Neural progenitor cell (in vitro differentiated cells): ENCODE measurements around the gene PPFIBP1. TPM values are rescaled to one million over a fixed set of nuclear protein-coding genes. Genes with fewer than 3 reads are reported as not detected.
A peak's percentile ranks its signal among the peaks of the same experiment; 100 is the strongest.

Experiments used
- DNase-seq: peaks from one replicate; pipeline ENCODE4 v3.0.0-alpha.2; 2016; ENCODE audit warnings: low spot score
- H2AFZ ChIP-seq: fragments of 200-600 bp; sonication (generic); replicated peaks from 2 replicates; pipeline ENCODE4 v1.6.1; 2016; ENCODE audit warnings: antibody characterized with exemption
- H3F3A ChIP-seq: fragments of 200-600 bp; sonication (generic); 2 replicates; pipeline ENCODE4 v1.6.1; 2016; ENCODE audit warnings: antibody characterized with exemption, low read depth
- H3K27ac ChIP-seq: fragments of 200-600 bp; sonication (generic); 2 replicates; pipeline ENCODE4 v1.5.1; 2016; ENCODE audit warnings: mild to moderate bottlenecking
- H3K27me3 ChIP-seq: fragments of 200-600 bp; sonication (generic); 2 replicates; pipeline ENCODE4 v1.6.1; 2016; ENCODE audit warnings: mild to moderate bottlenecking, moderate library complexity
- H3K36me3 ChIP-seq: fragments of 200-600 bp; sonication (generic); 2 replicates; pipeline ENCODE4 v1.5.1; 2016
- H3K4me1 ChIP-seq: fragments of 200-600 bp; sonication (generic); 2 replicates; pipeline ENCODE4 v1.6.1; 2016; ENCODE audit warnings: mixed run types
- H3K4me2 ChIP-seq: fragments of 200-600 bp; sonication (generic); 2 replicates; pipeline ENCODE4 v1.6.1; 2016
- H3K4me3 ChIP-seq: fragments of 200-600 bp; sonication (generic); 2 replicates; pipeline ENCODE4 v1.5.1; 2016
- H3K79me2 ChIP-seq: fragments of 200-600 bp; sonication (generic); 2 replicates; pipeline ENCODE4 v1.6.1; 2016; ENCODE audit warnings: low read depth
- H3K9ac ChIP-seq: fragments of 200-600 bp; sonication (generic); 2 replicates; pipeline ENCODE4 v1.6.1; 2016
- H3K9me3 ChIP-seq: fragments of 200-600 bp; sonication (generic); 2 replicates; pipeline ENCODE4 v1.5.1; 2016; ENCODE audit warnings: low read depth
- H4K20me1 ChIP-seq: fragments of 200-600 bp; sonication (generic); 2 replicates; pipeline ENCODE4 v1.6.1; 2016; ENCODE audit warnings: low read depth
- H3K27ac Mint-ChIP-seq: 3 replicates; pipeline ENCODE4 v1.8.0; 2021; ENCODE audit warnings: mixed read lengths
- H3K27me3 Mint-ChIP-seq: 2 replicates; pipeline ENCODE4 v1.8.0; 2022; ENCODE audit warnings: low read depth, mild to moderate bottlenecking, inconsistent platforms, moderate library complexity, mixed read lengths; ENCODE audit not compliant: insufficient read depth
- H3K36me3 Mint-ChIP-seq: 3 replicates; pipeline ENCODE4 v1.8.0; 2021; ENCODE audit warnings: mixed read lengths
- H3K4me1 Mint-ChIP-seq: 3 replicates; pipeline ENCODE4 v1.8.0; 2021; ENCODE audit warnings: mixed read lengths
- H3K4me3 Mint-ChIP-seq: 3 replicates; pipeline ENCODE4 v1.8.0; 2021; ENCODE audit warnings: mild to moderate bottlenecking, moderate library complexity, mixed read lengths
- H3K9me3 Mint-ChIP-seq: 3 replicates; pipeline ENCODE4 v1.8.0; 2020; ENCODE audit warnings: mixed read lengths
- EZH2 ChIP-seq: fragments of 200-600 bp; sonication (generic); IDR thresholded peaks from 2 replicates; pipeline ENCODE4 v1.6.1; 2017; ENCODE audit warnings: antibody characterized with exemption, mild to moderate bottlenecking, moderate library complexity
- EZH2phosphoT487 ChIP-seq: fragments of 200-600 bp; sonication (generic); IDR thresholded peaks from 2 replicates; pipeline ENCODE4 v1.6.1; 2017; ENCODE audit warnings: antibody characterized with exemption
- total RNA-seq: library from RNA; depleted of rRNA; stranded (reverse); fragments of >200 nt; gene quantifications from 2 replicates; pipeline ENCODE4 v1.2.3, GENCODE V29; 2015; ENCODE audit warnings: low replicate concordance
- TF ChIP-seq, protein P1 (sequence below): fragments of 200-600 bp; sonication (generic); IDR thresholded peaks from 2 replicates; pipeline ENCODE4 v1.5.1; 2017; ENCODE audit warnings: antibody characterized with exemption, mild to moderate bottlenecking

PPFIBP1 gene
- total RNA-seq, 1 donor from 2014 or later, result 61.7 TPM

GRCh38 chr12:27705263-27705662, 181.3 kb downstream of the PPFIBP1 start:
- H3K27me3 Mint-ChIP-seq, result no peaks in the 10 kb centered on the region
- Histone ChIP-seq H2AFZ (no peak overlapping the region), H3K27me3 (no peaks in the 10 kb centered on the region), H3K36me3 (no peaks in the 10 kb centered on the region), H3K79me2 (no peaks in the 10 kb centered on the region), H3K27ac (no peak overlapping the region), H3K4me2 (no peak overlapping the region), H3K9ac (no peak overlapping the region), H3K9me3 (no peaks in the 10 kb centered on the region), H4K20me1 (no peaks in the 10 kb centered on the region), H3F3A (no peaks in the 10 kb centered on the region), H3K4me3 (no peak overlapping the region), H3K4me1 (no peaks in the 10 kb centered on the region)
- no peak overlapping the region for H3K27ac Mint-ChIP-seq
- no peaks in the 10 kb centered on the region for H3K9me3 Mint-ChIP-seq
- peaks cover 3% of the 10 kb centered on the region for H3K4me1 Mint-ChIP-seq
- no peak overlapping the region for H3K4me3 Mint-ChIP-seq
- no peak for TF ChIP-seq EZH2
- TF ChIP-seq, protein P1, sequence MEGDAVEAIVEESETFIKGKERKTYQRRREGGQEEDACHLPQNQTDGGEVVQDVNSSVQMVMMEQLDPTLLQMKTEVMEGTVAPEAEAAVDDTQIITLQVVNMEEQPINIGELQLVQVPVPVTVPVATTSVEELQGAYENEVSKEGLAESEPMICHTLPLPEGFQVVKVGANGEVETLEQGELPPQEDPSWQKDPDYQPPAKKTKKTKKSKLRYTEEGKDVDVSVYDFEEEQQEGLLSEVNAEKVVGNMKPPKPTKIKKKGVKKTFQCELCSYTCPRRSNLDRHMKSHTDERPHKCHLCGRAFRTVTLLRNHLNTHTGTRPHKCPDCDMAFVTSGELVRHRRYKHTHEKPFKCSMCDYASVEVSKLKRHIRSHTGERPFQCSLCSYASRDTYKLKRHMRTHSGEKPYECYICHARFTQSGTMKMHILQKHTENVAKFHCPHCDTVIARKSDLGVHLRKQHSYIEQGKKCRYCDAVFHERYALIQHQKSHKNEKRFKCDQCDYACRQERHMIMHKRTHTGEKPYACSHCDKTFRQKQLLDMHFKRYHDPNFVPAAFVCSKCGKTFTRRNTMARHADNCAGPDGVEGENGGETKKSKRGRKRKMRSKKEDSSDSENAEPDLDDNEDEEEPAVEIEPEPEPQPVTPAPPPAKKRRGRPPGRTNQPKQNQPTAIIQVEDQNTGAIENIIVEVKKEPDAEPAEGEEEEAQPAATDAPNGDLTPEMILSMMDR, result peak; percentile 42
- no peaks in the 10 kb centered on the region for H3K36me3 Mint-ChIP-seq
- DNase-seq, result peak; percentile 52

- Histone ChIP-seq H3K4me1 (peaks cover 4% of the 10 kb centered on the region), H3K4me2 (no peak overlapping the region), H3K9ac (no peak overlapping the region), H3K27me3 (no peaks in the 10 kb centered on the region), H3K36me3 (no peaks in the 10 kb centered on the region), H2AFZ (no peak overlapping the region), H3K79me2 (peaks cover 15% of the 10 kb centered on the region), H3K9me3 (no peaks in the 10 kb centered on the region), H3K4me3 (no peak overlapping the region), H3K27ac (no peak overlapping the region), H3F3A (peaks cover 4% of the 10 kb centered on the region), H4K20me1 (no peaks in the 10 kb centered on the region)
- no peak overlapping the region for H3K27ac Mint-ChIP-seq
- no peaks in the 10 kb centered on the region for H3K9me3 Mint-ChIP-seq
- H3K4me1 Mint-ChIP-seq, result peaks cover 17% of the 10 kb centered on the region
- H3K27me3 Mint-ChIP-seq, result peaks cover 2% of the 10 kb centered on the region
- peaks cover 5% of the 10 kb centered on the region for H3K36me3 Mint-ChIP-seq
- H3K4me3 Mint-ChIP-seq, result no peak overlapping the region
- TF ChIP-seq, protein P1, result no peak
- TF ChIP-seq EZH2 (no peak), EZH2phosphoT487 (no peak)
- DNase-seq, result no peak
Measured at GRCh38 chr12:27707216-27707615, 183.2 kb downstream of the PPFIBP1 start.

DNA sequence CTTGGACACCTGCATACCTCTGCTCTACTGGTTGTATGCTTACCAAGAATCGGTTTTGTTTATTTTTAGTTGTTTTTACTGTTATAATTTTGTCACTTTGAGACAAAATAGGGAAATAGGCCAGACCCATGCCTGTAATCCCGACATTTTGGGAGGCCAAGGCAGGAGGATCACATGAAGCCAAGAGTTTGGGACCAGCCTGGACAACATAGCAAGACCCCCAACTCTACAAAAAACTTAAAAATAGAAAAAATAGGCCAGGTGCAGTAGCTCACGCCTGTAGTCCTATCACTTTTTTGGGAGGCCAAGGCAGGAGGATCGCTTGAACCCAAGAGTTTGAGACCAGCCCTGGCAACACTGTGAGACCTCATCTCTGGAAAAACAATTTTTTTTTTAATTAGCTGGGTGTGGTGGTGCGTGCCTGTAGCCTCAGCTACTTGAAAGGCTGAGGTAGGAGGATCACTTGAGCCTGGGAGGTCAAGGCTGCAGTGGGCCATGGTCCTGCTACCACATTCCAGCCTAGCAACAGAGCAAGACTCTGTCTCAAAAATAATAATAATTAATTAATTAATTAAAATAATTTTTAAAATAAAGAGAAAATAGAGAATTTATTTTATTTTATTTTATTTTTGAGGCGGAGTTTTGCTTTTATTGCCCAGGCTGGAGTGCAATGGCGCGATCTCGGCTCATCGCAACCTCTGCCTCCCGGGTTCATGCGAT, 185.4 kb downstream of the PPFIBP1 start:
- no peak overlapping the region for H2AFZ ChIP-seq
- no peaks in the 10 kb centered on the region for H3K9me3 ChIP-seq
- peaks cover 10% of the 10 kb centered on the region for H3K36me3 Mint-ChIP-seq
- no peaks in the 10 kb centered on the region for H4K20me1 ChIP-seq
- no peak overlapping the region for H3K27ac ChIP-seq
- H3K27ac Mint-ChIP-seq, result no peak overlapping the region
- no peak overlapping the region for H3K4me2 ChIP-seq
- no peak for TF ChIP-seq EZH2phosphoT487
- TF ChIP-seq, protein P1, result no peak
- no peak for TF ChIP-seq EZH2
- peaks cover 4% of the 10 kb centered on the region for H3K4me1 ChIP-seq
- H3K36me3 ChIP-seq, result no peaks in the 10 kb centered on the region
- DNase-seq, result no peak
- peaks cover 3% of the 10 kb centered on the region for H3K27me3 Mint-ChIP-seq
- no peak overlapping the region for H3K4me3 Mint-ChIP-seq
- H3K4me3 ChIP-seq, result no peak overlapping the region
- H3K27me3 ChIP-seq, result no peaks in the 10 kb centered on the region
- no peaks in the 10 kb centered on the region for H3K9me3 Mint-ChIP-seq
- H3K9ac ChIP-seq, result no peak overlapping the region
- H3K79me2 ChIP-seq, result peaks cover 29% of the 10 kb centered on the region
- H3K4me1 Mint-ChIP-seq, result peaks cover 22% of the 10 kb centered on the region
- H3F3A ChIP-seq, result peaks cover 4% of the 10 kb centered on the region
